ENCODE measurements around the gene PASK.

DNA sequence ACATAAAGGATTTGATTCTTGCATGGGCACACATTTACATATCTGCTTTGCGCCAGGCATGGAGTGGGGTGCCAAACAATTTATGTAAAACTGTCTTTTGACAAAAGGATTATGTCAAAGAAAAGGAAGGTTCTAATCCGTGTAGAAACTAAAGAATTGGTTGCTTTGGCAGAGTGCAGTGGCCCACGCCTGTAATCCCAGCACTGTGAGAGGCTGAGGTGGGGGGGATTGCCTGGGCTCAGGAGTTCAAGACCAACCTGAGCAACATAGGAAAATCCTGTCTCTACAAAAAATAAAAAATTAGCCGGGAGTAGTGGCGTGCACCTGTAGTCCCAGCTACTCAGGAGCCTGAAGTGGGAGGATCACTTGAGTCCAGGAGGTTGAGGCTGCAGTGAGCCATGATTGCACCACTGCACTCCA is 46.1 kb downstream of the PASK start:
- TF ChIP-seq, protein P1, sequence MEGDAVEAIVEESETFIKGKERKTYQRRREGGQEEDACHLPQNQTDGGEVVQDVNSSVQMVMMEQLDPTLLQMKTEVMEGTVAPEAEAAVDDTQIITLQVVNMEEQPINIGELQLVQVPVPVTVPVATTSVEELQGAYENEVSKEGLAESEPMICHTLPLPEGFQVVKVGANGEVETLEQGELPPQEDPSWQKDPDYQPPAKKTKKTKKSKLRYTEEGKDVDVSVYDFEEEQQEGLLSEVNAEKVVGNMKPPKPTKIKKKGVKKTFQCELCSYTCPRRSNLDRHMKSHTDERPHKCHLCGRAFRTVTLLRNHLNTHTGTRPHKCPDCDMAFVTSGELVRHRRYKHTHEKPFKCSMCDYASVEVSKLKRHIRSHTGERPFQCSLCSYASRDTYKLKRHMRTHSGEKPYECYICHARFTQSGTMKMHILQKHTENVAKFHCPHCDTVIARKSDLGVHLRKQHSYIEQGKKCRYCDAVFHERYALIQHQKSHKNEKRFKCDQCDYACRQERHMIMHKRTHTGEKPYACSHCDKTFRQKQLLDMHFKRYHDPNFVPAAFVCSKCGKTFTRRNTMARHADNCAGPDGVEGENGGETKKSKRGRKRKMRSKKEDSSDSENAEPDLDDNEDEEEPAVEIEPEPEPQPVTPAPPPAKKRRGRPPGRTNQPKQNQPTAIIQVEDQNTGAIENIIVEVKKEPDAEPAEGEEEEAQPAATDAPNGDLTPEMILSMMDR (IDR thresholded peaks at IDR 0.05): no peak
- no peak for TF ChIP-seq POLR2AphosphoS5 (IDR thresholded peaks at IDR 0.05; ENCODE audit: low read depth, low read length)
